HCT116 (cell line): Measurements from ENCODE around the gene SPEM3. TPM values are rescaled to one million over a fixed set of nuclear protein-coding genes. Genes with fewer than 3 reads are reported as not detected.
"Not testable (repeated sequence)": the region's sequence is repeated elsewhere in the genome, so short reads cannot be mapped to it uniquely, and the experiment has no call there.

ENCODE experiments used
- ATAC-seq: fragments of 200-7000 bp; cut with Tn5 transposase; 2 replicates; pipeline ENCODE4 v1.9.1; 2020; ENCODE audit warnings: mild to moderate bottlenecking, moderate library complexity
- BruUV-seq: library from RNA; stranded (reverse); fragments of 400-500 nt; replicated peaks from 2 replicates; lab custom pipeline; 2021; lab: Mats Ljungman, UMichigan
- CTCF ChIA-PET: fragments of 300-600 bp; sonication (Branson Sonifier 250); formaldehyde crosslinking; loops from one replicate; lab custom pipeline; 2021; ENCODE audit warnings: antibody characterized with exemption; lab: Charles Lee
- POLR2A ChIA-PET: fragments of 300-600, 350-600 bp; sonication (Branson Sonifier 250); formaldehyde crosslinking; loops from one replicate; lab custom pipeline; 2021; ENCODE audit warnings: antibody characterized with exemption; lab: Charles Lee
- RAD21 ChIA-PET, 2 experiments: fragments of 300-600 bp; sonication (Branson Sonifier 250); formaldehyde crosslinking; loops; one replicate each; lab custom pipeline; 2023; ENCODE audit warnings: low total read pairs in 2 of 2; ENCODE audit not compliant: uncharacterized antibody in 2 of 2, unreplicated experiment in 2 of 2, low non-redundant PET in 1 of 2; lab: Charles Lee
- DNase-seq: peaks from one replicate; pipeline ENCODE4 v3.0.0-alpha.2; 2010; ENCODE audit warnings: low read depth, low spot score
- H2AFZ ChIP-seq: fragments of 200-600 bp; shearing (Covaris generic), sonication (generic); 2 replicates; pipeline ENCODE4 v1.6.1; 2017; ENCODE audit warnings: low read depth, mixed run types, mixed read lengths, antibody characterized with exemption, low read length; ENCODE audit not compliant: poor library complexity, severe bottlenecking
- H3K27ac ChIP-seq: 2 replicates; pipeline ENCODE4 v1.5.1; 2012; ENCODE audit warnings: low read depth, low read length
- H3K27me3 ChIP-seq: fragments of 200-600 bp; sonication (generic); 2 replicates; pipeline ENCODE4 v1.6.1; 2016; ENCODE audit warnings: mixed run types, low read length, mixed read lengths; ENCODE audit not compliant: insufficient read depth
- H3K36me3 ChIP-seq, 2 experiments: fragments of 200-500 bp in 1 of 2; fragments of 200-600 bp in 1 of 2; sonication (Bioruptor generic) in 1 of 2; sonication (generic) in 1 of 2; 2 replicates each; pipeline versions ENCODE4 v1.5.1 to v1.6.1; 2014 to 2016; ENCODE audit warnings: low read length in 2 of 2, inconsistent platforms in 1 of 2, mixed read lengths in 1 of 2, mixed run types in 1 of 2; ENCODE audit not compliant: insufficient read depth in 2 of 2, control insufficient read depth in 1 of 2
- H3K4me1 ChIP-seq, 2 experiments: fragments of 200-600 bp in 1 of 2; sonication (generic) in 1 of 2; 2 replicates each; pipeline versions ENCODE4 v1.5.1 to v1.6.1; 2012 to 2017; ENCODE audit warnings: low read length in 2 of 2, inconsistent platforms in 1 of 2, mild to moderate bottlenecking in 1 of 2, mixed read lengths in 1 of 2, mixed run types in 1 of 2, moderate library complexity in 1 of 2; ENCODE audit not compliant: insufficient read depth in 2 of 2, control insufficient read depth in 1 of 2
- H3K4me2 ChIP-seq: fragments of 200-600 bp; sonication (generic); 2 replicates; pipeline ENCODE4 v1.6.1; 2017; ENCODE audit warnings: mixed run types, low read length, mixed read lengths
- H3K4me3 ChIP-seq, 2 experiments: fragments of 200-600 bp in 1 of 2; sonication (generic) in 1 of 2; replicated peaks in 1 of 2; 2 replicates each; pipeline ENCODE4 v1.5.1; 2011 to 2016; ENCODE audit warnings: low read length in 2 of 2, control low read depth in 1 of 2, low read depth in 1 of 2, mild to moderate bottlenecking in 1 of 2, mixed read lengths in 1 of 2, mixed run types in 1 of 2
- H3K79me2 ChIP-seq: fragments of 200-600 bp; sonication (generic); 2 replicates; pipeline ENCODE4 v1.6.1; 2017; ENCODE audit warnings: mild to moderate bottlenecking, mixed run types, low read length, moderate library complexity, mixed read lengths; ENCODE audit not compliant: insufficient read depth
- H3K9ac ChIP-seq: fragments of 200-600 bp; sonication (generic); 2 replicates; pipeline ENCODE4 v1.6.1; 2016; ENCODE audit warnings: low read length, mixed read lengths
- H3K9me2 ChIP-seq: fragments of 200-600 bp; sonication (generic), shearing (Covaris generic); 2 replicates; pipeline ENCODE4 v1.6.1; 2017; ENCODE audit warnings: mixed run types, mild to moderate bottlenecking, moderate library complexity; ENCODE audit not compliant: insufficient read depth
- H3K9me3 ChIP-seq, 2 experiments: fragments of 200-500 bp in 1 of 2; fragments of 200-600 bp in 1 of 2; sonication (Bioruptor generic) in 1 of 2; sonication (generic) in 1 of 2; 2 replicates each; pipeline ENCODE4 v1.6.1; 2014 to 2017; ENCODE audit warnings: low read length in 2 of 2, mixed read lengths in 2 of 2, inconsistent platforms in 1 of 2, low read depth in 1 of 2, mild to moderate bottlenecking in 1 of 2, mixed run types in 1 of 2, moderate library complexity in 1 of 2; ENCODE audit not compliant: control insufficient read depth in 1 of 2, insufficient read depth in 1 of 2
- H4K20me1 ChIP-seq: fragments of 200-600 bp; sonication (generic), shearing (Covaris generic); 2 replicates; pipeline ENCODE4 v1.6.1; 2017; ENCODE audit warnings: mixed run types, mild to moderate bottlenecking, moderate library complexity; ENCODE audit not compliant: insufficient read depth
- CEBPB ChIP-seq: IDR thresholded peaks from 2 replicates; pipeline ENCODE4 v1.6.1; 2012; ENCODE audit warnings: low read depth
- EGR1 ChIP-seq: IDR thresholded peaks from 2 replicates; pipeline ENCODE4 v1.6.1; 2012; ENCODE audit warnings: low read depth
- ELF1 ChIP-seq: IDR thresholded peaks from 2 replicates; pipeline ENCODE4 v1.6.1; 2012; ENCODE audit warnings: low read depth, borderline replicate concordance
- EZH2 ChIP-seq: fragments of 200-600 bp; sonication (generic); IDR thresholded peaks from 2 replicates; pipeline ENCODE4 v1.6.1; 2017; ENCODE audit warnings: antibody characterized with exemption, mixed run types
- FOSL1 ChIP-seq: IDR thresholded peaks from 2 replicates; pipeline ENCODE4 v1.6.1; 2012; ENCODE audit warnings: low read depth
- JUND ChIP-seq: IDR thresholded peaks from 2 replicates; pipeline ENCODE4 v1.6.1; 2012
- POLR2A ChIP-seq: IDR thresholded peaks from 2 replicates; pipeline ENCODE4 v1.7.0; 2011; ENCODE audit warnings: borderline replicate concordance; ENCODE audit not compliant: insufficient read depth, insufficient read length; ENCODE audit errors: extremely low read depth
- POLR2AphosphoS5 ChIP-seq: IDR thresholded peaks from 2 replicates; pipeline ENCODE4 v1.6.1; 2011; ENCODE audit warnings: mild to moderate bottlenecking, low read depth, low read length, moderate library complexity
- SIN3A ChIP-seq: IDR thresholded peaks from 2 replicates; pipeline ENCODE4 v1.6.1; 2012; ENCODE audit warnings: low read depth
- SRF ChIP-seq: IDR thresholded peaks from 2 replicates; pipeline ENCODE4 v1.6.1; 2012; ENCODE audit warnings: low read depth
- TCF7L2 ChIP-seq: IDR thresholded peaks from 2 replicates; pipeline ENCODE4 v1.7.0; 2011; ENCODE audit warnings: borderline replicate concordance, inconsistent platforms; ENCODE audit not compliant: insufficient read depth, insufficient read length; ENCODE audit errors: extremely low read depth
- ZFX ChIP-seq: fragments of 450-650 bp; IDR thresholded peaks from 2 replicates; pipeline ENCODE4 v1.6.1; 2017
- ZNF274 ChIP-seq: fragments of 200-500 bp; sonication (Bioruptor generic); IDR thresholded peaks from 2 replicates; pipeline ENCODE4 v1.6.1; 2014; ENCODE audit warnings: mild to moderate bottlenecking, low read depth, low read length, inconsistent platforms
- intact Hi-C: fragments of 100-400 bp; cut with micrococcal nuclease; formaldehyde crosslinking; loops from 2 replicates; pipeline ENCODE4 v1.10.0; 2022
- total RNA-seq: library from RNA; stranded (reverse); gene quantifications from one replicate; pipeline ENCODE4 v1.2.1, GENCODE V29; 2021; ENCODE audit not compliant: unreplicated experiment
- TF ChIP-seq, protein P1 (sequence below): IDR thresholded peaks from 2 replicates; pipeline ENCODE4 v1.6.1; 2011; ENCODE audit warnings: mild to moderate bottlenecking, low read length, moderate library complexity; ENCODE audit not compliant: insufficient replicate concordance; ENCODE audit errors: extremely low read depth
- TF ChIP-seq, protein P2 (sequence below): IDR thresholded peaks from 2 replicates; pipeline ENCODE4 v1.6.1; 2012

Gene SPEM3
- total RNA-seq, 1 experiment from 2014 or later: not detected

DNA sequence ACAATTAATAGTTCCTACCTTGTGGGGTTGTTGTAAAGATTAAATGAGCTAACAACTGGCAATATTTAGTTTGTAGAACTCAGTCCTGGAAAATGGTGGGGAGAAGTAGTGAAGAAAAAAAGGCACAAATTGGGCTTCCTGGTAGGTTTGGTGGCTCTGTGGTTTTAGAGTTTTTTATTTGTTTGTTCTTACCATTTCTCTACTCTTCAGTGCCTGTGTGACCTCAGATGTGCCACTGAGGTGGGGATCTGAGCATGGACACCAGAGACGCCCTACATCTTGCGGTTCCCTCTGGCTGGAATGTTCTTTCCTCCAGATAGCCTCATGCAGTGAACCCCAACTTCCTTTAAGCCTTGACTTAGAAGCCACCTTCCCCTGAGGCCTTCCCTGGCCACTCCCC, 43.1 kb downstream of the SPEM3 start:
- intact Hi-C loops: no loop called here
- Histone ChIP-seq H3K36me3 (no peaks in the 10 kb centered on the region), H3K9me2 (no peaks in the 10 kb centered on the region), H3K27me3 (no peaks in the 10 kb centered on the region), H3K9ac (no peak overlapping the region), H4K20me1 (no peaks in the 10 kb centered on the region), H3K9me3 (no peaks in the 10 kb centered on the region), H3K4me3 (no peak overlapping the region), H2AFZ (no peak overlapping the region), H3K27ac (no peak overlapping the region), H3K4me2 (no peak overlapping the region), H3K79me2 (peaks cover 19% of the 10 kb centered on the region; the same call in 1 of the 2 replicates), H3K4me1 (peaks cover 8 to 15% of the 10 kb centered on the region in 2 experiments)
- no peak for DNase-seq
- TF ChIP-seq FOSL1 (no peak), TCF7L2 (no peak), POLR2AphosphoS5 (no peak), EGR1 (no peak), EZH2 (no peak), JUND (no peak), POLR2A (no peak), SIN3A (no peak), SRF (no peak), ZFX (no peak), ELF1 (no peak), CEBPB (no peak), ZNF274 (no peak)
- TF ChIP-seq, protein P1, sequence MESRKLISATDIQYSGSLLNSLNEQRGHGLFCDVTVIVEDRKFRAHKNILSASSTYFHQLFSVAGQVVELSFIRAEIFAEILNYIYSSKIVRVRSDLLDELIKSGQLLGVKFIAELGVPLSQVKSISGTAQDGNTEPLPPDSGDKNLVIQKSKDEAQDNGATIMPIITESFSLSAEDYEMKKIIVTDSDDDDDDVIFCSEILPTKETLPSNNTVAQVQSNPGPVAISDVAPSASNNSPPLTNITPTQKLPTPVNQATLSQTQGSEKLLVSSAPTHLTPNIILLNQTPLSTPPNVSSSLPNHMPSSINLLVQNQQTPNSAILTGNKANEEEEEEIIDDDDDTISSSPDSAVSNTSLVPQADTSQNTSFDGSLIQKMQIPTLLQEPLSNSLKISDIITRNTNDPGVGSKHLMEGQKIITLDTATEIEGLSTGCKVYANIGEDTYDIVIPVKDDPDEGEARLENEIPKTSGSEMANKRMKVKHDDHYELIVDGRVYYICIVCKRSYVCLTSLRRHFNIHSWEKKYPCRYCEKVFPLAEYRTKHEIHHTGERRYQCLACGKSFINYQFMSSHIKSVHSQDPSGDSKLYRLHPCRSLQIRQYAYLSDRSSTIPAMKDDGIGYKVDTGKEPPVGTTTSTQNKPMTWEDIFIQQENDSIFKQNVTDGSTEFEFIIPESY: no peak
- TF ChIP-seq, protein P2, sequence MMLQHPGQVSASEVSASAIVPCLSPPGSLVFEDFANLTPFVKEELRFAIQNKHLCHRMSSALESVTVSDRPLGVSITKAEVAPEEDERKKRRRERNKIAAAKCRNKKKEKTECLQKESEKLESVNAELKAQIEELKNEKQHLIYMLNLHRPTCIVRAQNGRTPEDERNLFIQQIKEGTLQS: no peak
- no peak for ATAC-seq
- POLR2A ChIA-PET: no interaction called here
- RAD21 ChIA-PET: interaction anchor here in 1 of 2 experiments (0.6 kb wide), 1 partner anchor 29 kb away, joined by 3 read pairs; no protein-coding TSS in a partner anchor
- no TSS peak for BruUV-seq
- CTCF ChIA-PET: no interaction called here

DNA sequence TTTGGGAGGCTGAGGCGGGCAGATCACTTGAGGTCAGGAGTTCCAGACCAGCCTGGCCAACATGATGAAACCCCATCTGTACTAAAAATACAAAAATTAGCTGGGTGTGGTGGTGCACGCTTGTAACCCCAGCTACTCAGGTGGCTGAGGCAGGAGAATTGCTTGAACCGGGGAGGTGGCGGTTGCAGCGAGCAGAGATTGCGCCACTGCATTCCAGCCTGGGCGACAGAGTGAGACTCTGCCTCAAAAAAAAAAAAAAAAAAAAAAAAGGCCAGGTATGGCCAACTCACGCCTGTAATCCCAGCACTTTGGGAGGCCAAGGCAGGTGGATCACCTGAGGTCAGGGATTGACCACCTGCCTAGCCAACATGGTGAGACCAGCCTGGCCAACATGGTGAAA, 46.1 kb downstream of the SPEM3 start:
- H3K27me3 ChIP-seq, H3K27ac ChIP-seq, H3K9me2 ChIP-seq, H3K9me3 ChIP-seq, BruUV-seq, H3K4me2 ChIP-seq, DNase-seq, H3K4me3 ChIP-seq, CTCF ChIA-PET, intact Hi-C loops, H4K20me1 ChIP-seq, RAD21 ChIA-PET, ATAC-seq, H2AFZ ChIP-seq, H3K9ac ChIP-seq, H3K36me3 ChIP-seq: not testable (repeated sequence)
- POLR2A ChIA-PET: interaction anchor here (1.6 kb wide), 1 partner anchor 10 kb away, joined by 7 read pairs; the partner anchor contains the start of gene POLR2A
- H3K4me1 ChIP-seq: peaks cover 22 to 34% of the 10 kb centered on the region in 2 experiments
- peaks cover 40% of the 10 kb centered on the region for H3K79me2 ChIP-seq
